K562 (cell line): ENCODE measurements around the gene DRD1. TPM values are rescaled to one million over a fixed set of nuclear protein-coding genes. Genes with fewer than 3 reads are reported as not detected.

Experiments
- ATAC-seq: fragments of 200-7000 bp; cut with Tn5 transposase; 3 replicates; pipeline ENCODE4 v1.9.1; 2020; ENCODE audit warnings: moderate library complexity
- BruUV-seq: library from RNA; stranded (reverse); fragments of 400-500 nt; replicated peaks from 2 replicates; lab custom pipeline; 2021; lab: Mats Ljungman, UMichigan
- CTCF ChIA-PET: fragments of 300-600 bp; formaldehyde crosslinking; extraction: SDS; loops from one replicate; lab custom pipeline; 2021; ENCODE audit warnings: low intra/inter-chr PET ratio; lab: Yijun Ruan, JAX
- POLR2A ChIA-PET: fragments of 300-600, 350-650 bp; sonication (Branson Sonifier 250); formaldehyde crosslinking; extraction: SDS; loops from one replicate; lab custom pipeline; 2021; ENCODE audit warnings: antibody characterized with exemption, inconsistent platforms; lab: Yijun Ruan, JAX
- DNase-seq, 4 experiments: peaks; one replicate each; pipeline versions ENCODE4 v3.0.0 to v3.0.0-alpha.2; 2011 to 2018; ENCODE audit warnings: low spot score in 3 of 4, mixed read lengths in 3 of 4; ENCODE audit errors: extremely low read depth in 1 of 4
- FAIRE-seq: peaks from 2 replicates; lab custom pipeline; 2011; peaks lifted over from hg19 to GRCh38; lab: Jason Lieb, UNC
- H2AFZ ChIP-seq: 2 replicates; pipeline ENCODE4 v1.6.0; 2011; ENCODE audit warnings: low read depth, low read length, control low read depth, inconsistent platforms
- H3K27ac ChIP-seq: fragments of 200-600 bp; 3 replicates; pipeline ENCODE4 v1.8.0; 2011; ENCODE audit warnings: low read depth, mild to moderate bottlenecking, control low read depth, inconsistent platforms, low read length, moderate library complexity, mixed read lengths; ENCODE audit errors: extremely low read depth
- H3K27me3 ChIP-seq, 2 experiments: fragments of 300-600 bp in 1 of 2; 2 replicates in 1 of 2; 3 replicates in 1 of 2; pipeline versions ENCODE4 v1.6.0 to v1.8.0; 2011; ENCODE audit warnings: inconsistent platforms in 2 of 2, low read length in 2 of 2, mild to moderate bottlenecking in 1 of 2, mixed read lengths in 1 of 2, moderate library complexity in 1 of 2; ENCODE audit not compliant: control insufficient read depth in 2 of 2, insufficient read depth in 2 of 2
- H3K36me3 ChIP-seq: fragments of 300-600 bp; 3 replicates; pipeline ENCODE4 v1.8.0; 2011; ENCODE audit warnings: mild to moderate bottlenecking, low read length, inconsistent platforms; ENCODE audit not compliant: control insufficient read depth, insufficient read depth
- H3K4me1 ChIP-seq, 2 experiments: fragments of 200-600 bp in 1 of 2; replicated peaks in 1 of 2; 2 replicates in 1 of 2; 3 replicates in 1 of 2; pipeline versions ENCODE4 v1.5.1 to v1.8.0; 2011; ENCODE audit warnings: inconsistent platforms in 2 of 2, low read length in 2 of 2, mild to moderate bottlenecking in 1 of 2, mixed read lengths in 1 of 2, moderate library complexity in 1 of 2; ENCODE audit not compliant: control insufficient read depth in 2 of 2, insufficient read depth in 2 of 2
- H3K4me2 ChIP-seq: 2 replicates; pipeline ENCODE4 v1.6.1; 2011; ENCODE audit warnings: low read length, control low read depth, inconsistent platforms, mixed read lengths; ENCODE audit not compliant: insufficient read depth
- H3K4me3 ChIP-seq: fragments of 200-600 bp; sonication (generic), shearing (Covaris generic); 2 replicates; pipeline ENCODE4 v1.5.1; 2016; ENCODE audit warnings: control low read depth, inconsistent platforms
- H3K79me2 ChIP-seq: fragments of 200-600 bp; 3 replicates; pipeline ENCODE4 v1.8.0; 2011; ENCODE audit warnings: low read length, inconsistent platforms; ENCODE audit not compliant: control insufficient read depth, insufficient read depth
- H3K9ac ChIP-seq, 2 experiments: 2 replicates each; pipeline versions ENCODE4 v1.6.0 to v1.6.1; 2011; ENCODE audit warnings: low read depth in 2 of 2, low read length in 2 of 2, control low read depth in 1 of 2, inconsistent platforms in 1 of 2, mild to moderate bottlenecking in 1 of 2, mixed read lengths in 1 of 2; ENCODE audit not compliant: insufficient read depth in 1 of 2
- H3K9me1 ChIP-seq: one replicate; pipeline ENCODE4 v1.6.0; 2011; ENCODE audit warnings: inconsistent platforms, mild to moderate bottlenecking, low read length, moderate library complexity; ENCODE audit not compliant: control insufficient read depth, insufficient read depth
- H3K9me3 ChIP-seq: replicated peaks from 2 replicates; pipeline ENCODE4 v1.5.1; 2011; ENCODE audit warnings: low read depth, low read length, inconsistent platforms; ENCODE audit not compliant: control insufficient read depth, insufficient read depth
- H4K20me1 ChIP-seq: replicated peaks from 2 replicates; pipeline ENCODE4 v1.6.1; 2011; ENCODE audit warnings: low read length, inconsistent platforms, mixed read lengths; ENCODE audit not compliant: control insufficient read depth, insufficient read depth
- GATAD2B ChIP-seq: fragments of 450-650 bp; IDR thresholded peaks from 2 replicates; pipeline ENCODE4 v1.6.1; 2017; ENCODE audit warnings: mild to moderate bottlenecking, borderline replicate concordance
- POLR3G ChIP-seq: IDR thresholded peaks from 2 replicates; pipeline ENCODE4 v1.6.1; 2011; ENCODE audit not compliant: insufficient read length, insufficient replicate concordance; ENCODE audit errors: extremely low read depth
- TEAD4 ChIP-seq, 2 experiments: sonication (generic) in 1 of 2; formaldehyde crosslinking in 1 of 2; IDR thresholded peaks; 2 replicates each; pipeline versions ENCODE4 v1.6.1 to v1.8.0; 2012 to 2022; ENCODE audit warnings: borderline replicate concordance in 1 of 2, inconsistent platforms in 1 of 2, low read length in 1 of 2, mild to moderate bottlenecking in 1 of 2, missing genetic modification reagents in 1 of 2
- TFAP4 ChIP-seq: sonication (generic); formaldehyde crosslinking; IDR thresholded peaks from 2 replicates; pipeline ENCODE4 v1.8.0; 2022; ENCODE audit warnings: missing genetic modification reagents, mild to moderate bottlenecking, moderate library complexity, borderline replicate concordance
- ZNF316 ChIP-seq: fragments of 450-650 bp; IDR thresholded peaks from 2 replicates; pipeline ENCODE4 v1.6.1; 2016
- WGBS: fragments of 100-300 bp; shearing (Covaris generic); methylation state at CpG from one replicate; pipeline ENCODE4 v1.1.6; 2016; ENCODE audit warnings: low coverage, mixed read lengths; ENCODE audit not compliant: insufficient coverage; ENCODE audit errors: missing lambda C conversion rate; 5-methylcytosine and 5-hydroxymethylcytosine counted together
- in situ Hi-C: fragments of 300-500 bp; cut with MboI; formaldehyde crosslinking; loops from 4 replicates; pipeline ENCODE4 v1.15.0; 2018; ENCODE audit warnings: inconsistent platforms, mixed read lengths
- intact Hi-C: fragments of 100-400 bp; cut with micrococcal nuclease; formaldehyde crosslinking; loops from 2 replicates; pipeline ENCODE4 v1.14.2; 2022
- polyA plus RNA-seq, 8 experiments: library from polyadenylated mRNA; depleted of rRNA in 4 of 8; stranded (reverse) in 5 of 8; unstranded in 3 of 8; fragments of >200 nt; fragmentation: Nextera tagmentation in 2 of 8; fragmentation: Illumina TruSeq in 1 of 8; extraction: Ambion mirVana in 2 of 8; extraction: Trizol in 1 of 8; gene quantifications; 2 replicates each; pipeline versions ENCODE4 v1.2.1 to v1.2.3, GENCODE V29; 2011 to 2014; ENCODE audit warnings: inconsistent platforms in 1 of 8, missing spikeins in 1 of 8
- total RNA-seq, 7 experiments: library from RNA; depleted of rRNA in 6 of 7; stranded (reverse); fragments of >200 nt in 6 of 7; fragmentation: Illumina TruSeq in 2 of 7; extraction: Trizol in 2 of 7; gene quantifications; 2 replicates each; pipeline versions ENCODE4 v1.2.1 to v1.2.3, GENCODE V29; 2011 to 2021; ENCODE audit warnings: low replicate concordance in 1 of 7

DRD1 gene
- total and polyA plus RNA-seq, 9 of the 15 experiments (the other 6 are each of a cell fraction or from before 2014, with no cell fraction given): not detected

GRCh38 chr5:175410926-175411325 lies 33.1 kb downstream of the DRD1 start:
- Histone ChIP-seq H3K27me3 (no peaks in the 10 kb centered on the region), H3K79me2 (no peaks in the 10 kb centered on the region), H3K4me2 (no peak overlapping the region), H3K4me1 (no peaks in the 10 kb centered on the region), H3K27ac (no peak overlapping the region), H3K4me3 (no peak overlapping the region), H2AFZ (no peak overlapping the region), H4K20me1 (no peaks in the 10 kb centered on the region), H3K36me3 (no peaks in the 10 kb centered on the region), H3K9me1 (no peaks in the 10 kb centered on the region), H3K9me3 (0 out of 2 replicates have a peak, but pooled peaks cover 2% of the 10 kb centered on the region), H3K9ac (no peak overlapping the region)
- no TSS peak for BruUV-seq
- FAIRE-seq (no peak), DNase-seq (no peak), ATAC-seq (no peak)
- TF ChIP-seq GATAD2B: no peak
- no peak for TF ChIP-seq TEAD4 (IDR thresholded peaks at IDR 0.05; ENCODE audit: low read length)
- TF ChIP-seq TEAD4 (CRISPR knock-in tag; IDR thresholded peaks at IDR 0.05; ENCODE audit: borderline replicate concordance): no peak
- TF ChIP-seq POLR3G: no peak
- in situ Hi-C loops (no loop called here), intact Hi-C loops (no loop called here)
- 2% methylated on average over 2 of the region's 2 CpGs for WGBS
- ChIA-PET POLR2A (no interaction called here), CTCF (no interaction called here)

GRCh38 chr5:175406300-175406699 lies 37.7 kb downstream of the DRD1 start:
- CTCF ChIA-PET: no interaction called here
- Histone ChIP-seq H3K79me2 (no peaks in the 10 kb centered on the region), H3K9me1 (no peaks in the 10 kb centered on the region), H3K27me3 (no peaks in the 10 kb centered on the region), H3K4me3 (no peak overlapping the region), H4K20me1 (no peaks in the 10 kb centered on the region), H3K4me2 (no peak overlapping the region), H3K36me3 (no peaks in the 10 kb centered on the region), H3K4me1 (no peaks in the 10 kb centered on the region), H3K9me3 (no peaks in the 10 kb centered on the region), H2AFZ (no peak overlapping the region), H3K27ac (no peak overlapping the region), H3K9ac (no peak overlapping the region)
- TF ChIP-seq TFAP4 (CRISPR knock-in tag): no peak
- 0 out of 2 replicates have a peak, but pooled peaks have one; percentile 2 for TF ChIP-seq ZNF316
- no peak for ATAC-seq
- DNase-seq: no peak
- in situ Hi-C loops: no loop called here
- POLR2A ChIA-PET: interaction anchor here (0.6 kb wide), 1 partner anchor 17 kb away, joined by 3 read pairs; no protein-coding TSS in a partner anchor
- no peak for FAIRE-seq
- no TSS peak for BruUV-seq
- intact Hi-C loops: no loop called here
- 0% methylated on average over 3 of the region's 3 CpGs for WGBS
